HUDEP-2 (cell line): ENCODE measurements around the gene PPP1R9B.

Experiments used
- DNase-seq, 76 experiments: peaks; one replicate each; lab custom pipeline; 2025; ENCODE audit not compliant: unreplicated experiment in 76 of 76; lab: John Stamatoyannopoulos, UW

Gene PPP1R9B

GRCh38 chr17:50111673-50112655 lies 38.5 kb downstream of the PPP1R9B start:
- peak in 1 of 76 experiments; percentile 13 for DNase-seq

GRCh38 chr17:50110591-50111349 lies 39.7 kb downstream of the PPP1R9B start:
- DNase-seq, result no peak

GRCh38 chr17:50109785-50110184 lies 40.7 kb downstream of the PPP1R9B start:
- DNase-seq, result no peak

DNA sequence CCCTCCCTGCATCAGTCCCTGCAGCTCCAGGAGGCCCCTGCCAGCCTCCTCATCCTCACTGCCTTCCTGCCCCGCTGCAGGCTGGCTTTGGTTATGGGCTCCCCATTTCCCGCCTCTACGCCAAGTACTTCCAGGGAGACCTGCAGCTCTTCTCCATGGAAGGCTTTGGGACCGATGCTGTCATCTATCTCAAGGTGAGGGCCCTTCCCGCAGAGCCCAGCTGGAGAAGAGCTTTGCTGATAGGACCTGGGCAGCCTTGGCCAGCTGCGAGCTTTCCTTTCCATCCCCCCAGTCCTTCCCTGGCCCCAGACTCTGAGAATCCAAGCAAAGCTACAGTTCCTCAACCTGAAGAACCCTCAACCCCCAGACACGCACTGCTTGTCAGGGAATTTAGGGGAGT lies 41.3 kb downstream of the PPP1R9B start:
- DNase-seq, result no peak

DNA sequence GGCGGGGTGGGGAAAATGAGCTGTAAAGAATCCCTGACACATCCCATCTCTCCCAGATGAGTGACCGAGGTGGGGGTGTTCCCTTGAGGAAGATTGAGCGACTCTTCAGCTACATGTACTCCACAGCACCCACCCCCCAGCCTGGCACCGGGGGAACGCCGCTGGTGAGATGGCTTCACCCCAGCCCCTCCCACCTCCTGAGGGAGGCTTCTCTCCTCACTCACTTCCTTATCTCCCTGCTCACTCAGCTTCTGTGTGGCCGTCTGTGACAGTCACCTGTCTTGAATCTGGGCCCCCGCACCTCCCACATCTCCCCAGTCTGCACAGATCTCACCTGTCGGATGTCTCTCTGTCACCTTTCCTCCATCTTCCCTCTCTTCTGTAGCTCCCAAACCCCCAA lies 41.9 kb downstream of the PPP1R9B start:
- DNase-seq, result no peak

- no peak for DNase-seq
Observed at GRCh38 chr17:50107790-50108414, 42.6 kb downstream of the PPP1R9B start.

GRCh38 chr17:50106393-50107131 lies 43.9 kb downstream of the PPP1R9B start:
- DNase-seq, result no peak

- DNase-seq, result no peak
Observed at GRCh38 chr17:50105811-50106210, 44.7 kb downstream of the PPP1R9B start.

- no peak for DNase-seq
Observed at GRCh38 chr17:50103941-50104340, 46.5 kb downstream of the PPP1R9B start.

DNA sequence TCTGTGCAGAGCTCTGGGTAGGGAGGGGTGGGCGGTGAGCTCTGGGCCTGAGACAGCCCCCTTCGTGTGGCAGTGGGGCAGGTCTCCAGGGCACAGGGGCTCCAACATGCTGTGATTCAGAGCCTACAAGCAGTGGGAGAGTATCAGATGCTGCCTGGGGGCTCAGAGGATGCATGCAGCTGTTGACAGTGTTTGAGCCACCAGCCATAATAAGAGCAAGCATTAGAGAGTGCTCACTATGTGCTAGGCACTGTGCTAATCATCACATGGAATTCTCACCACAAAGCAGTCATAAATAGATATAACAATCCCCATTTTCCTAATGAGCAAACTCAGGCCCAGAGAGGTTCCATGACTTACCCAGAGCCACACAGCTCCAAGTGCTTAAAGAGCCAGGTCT lies 47.2 kb downstream of the PPP1R9B start:
- no peak for DNase-seq

DNA sequence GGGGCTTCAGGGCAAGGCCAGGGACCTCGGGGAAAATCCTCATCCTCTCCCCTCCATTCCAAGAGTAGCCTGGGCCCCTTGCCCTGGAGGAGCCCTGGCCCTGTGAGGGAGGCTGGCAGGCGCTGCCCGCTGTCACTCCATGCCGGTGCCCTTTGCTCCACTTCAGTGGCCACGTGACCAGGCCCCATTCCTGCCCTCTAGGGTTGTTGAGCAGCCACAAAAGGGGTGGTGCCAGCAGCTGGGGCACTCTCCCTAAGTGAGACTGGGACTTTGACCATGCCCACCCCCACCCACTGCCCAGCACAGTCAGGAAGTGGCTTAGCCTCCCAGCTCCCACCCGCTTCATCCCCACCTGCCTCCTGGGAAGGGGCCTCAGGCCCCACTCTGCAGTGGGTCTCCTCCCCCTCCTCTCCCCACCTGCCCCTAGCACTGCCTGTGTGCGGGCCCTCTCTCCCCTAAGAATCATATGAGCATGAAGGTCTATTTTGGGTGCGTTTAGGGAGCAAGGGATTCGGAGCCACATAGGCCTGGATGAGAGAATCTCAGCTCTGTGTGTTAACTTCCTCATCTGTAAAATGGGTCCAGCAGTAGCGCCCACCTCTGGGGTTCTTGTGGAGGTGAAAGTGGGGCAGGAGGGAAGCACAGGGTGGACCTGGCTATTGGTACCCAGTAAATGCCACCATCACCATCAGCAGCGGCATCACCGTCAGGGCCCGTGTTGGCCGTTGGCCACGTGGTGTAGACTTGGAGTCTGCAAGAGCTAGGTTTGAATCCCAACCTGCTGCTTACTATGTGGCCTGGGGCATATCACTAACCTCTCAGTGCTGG lies 48.1 kb downstream of the PPP1R9B start:
- DNase-seq, result peak in 40 of 76 experiments; percentile 3 to 72 (median 37)

- peak in 68 of 76 experiments; percentile 17 to 90 (median 63) for DNase-seq
Observed at GRCh38 chr17:50101346-50102163, 48.9 kb downstream of the PPP1R9B start.

DNA sequence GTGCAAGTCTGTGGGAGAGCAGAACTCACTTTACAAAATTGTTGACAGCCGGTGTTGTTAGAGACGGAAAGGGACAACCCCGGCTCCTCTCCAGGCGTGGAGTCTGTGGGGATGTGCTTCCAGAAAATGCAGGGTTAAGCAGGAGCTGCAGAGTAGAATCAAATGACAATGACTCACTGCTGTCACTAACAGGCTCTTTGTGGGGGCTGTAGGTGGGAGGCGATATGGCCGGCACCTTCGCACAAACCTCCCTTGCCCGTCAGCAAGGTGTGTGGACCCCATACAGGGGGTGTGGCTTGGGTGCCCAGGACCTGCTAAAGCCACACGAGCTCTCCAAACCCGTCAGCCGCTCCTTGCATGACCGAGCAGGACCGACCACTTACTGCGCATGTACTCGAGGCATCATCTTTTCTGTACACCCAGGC lies 49.5 kb downstream of the PPP1R9B start:
- peak in 1 of 76 experiments; percentile 17 for DNase-seq

DNA sequence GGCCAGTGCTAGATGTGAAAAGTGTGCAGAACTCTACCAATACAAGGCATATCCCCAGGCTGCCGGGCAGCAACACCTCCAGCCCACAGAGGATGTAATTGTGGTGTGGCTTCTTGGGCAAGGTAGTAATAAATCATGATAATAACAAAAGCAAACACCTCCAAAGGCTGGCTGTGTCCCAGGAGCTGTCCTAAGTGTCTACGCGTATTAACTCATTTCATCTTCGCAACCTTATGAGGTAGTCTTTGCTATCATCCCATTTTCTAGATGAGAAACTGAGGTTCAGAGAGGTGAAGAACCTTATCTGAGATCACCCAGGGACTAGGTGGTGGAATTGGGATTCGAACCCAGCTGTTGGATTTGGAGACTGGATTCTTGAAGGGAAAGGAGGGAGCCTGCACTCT lies 50.0 kb downstream of the PPP1R9B start:
- DNase-seq, result no peak

GRCh38 chr17:50099003-50099402 lies 51.5 kb downstream of the PPP1R9B start:
- no peak for DNase-seq

DNA sequence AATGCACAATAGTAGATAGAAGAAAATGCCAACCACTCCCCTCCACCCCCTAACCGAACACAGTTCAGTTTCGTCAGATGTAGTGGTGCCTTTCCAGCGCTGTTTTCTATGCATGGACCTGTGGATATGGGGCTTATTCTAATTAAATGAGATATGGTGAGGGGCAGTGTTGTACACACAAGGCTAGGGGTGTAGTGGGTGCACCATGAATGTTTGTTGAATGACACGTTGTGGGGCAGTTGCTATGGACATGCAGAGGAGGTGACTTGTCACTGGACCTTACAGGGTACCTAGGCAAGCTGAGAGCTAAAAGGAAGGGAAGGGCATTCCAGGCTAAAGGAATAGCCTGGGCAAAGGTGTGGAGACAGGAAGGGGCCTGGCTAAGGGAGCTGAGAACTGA lies 51.9 kb downstream of the PPP1R9B start:
- no peak for DNase-seq

DNA sequence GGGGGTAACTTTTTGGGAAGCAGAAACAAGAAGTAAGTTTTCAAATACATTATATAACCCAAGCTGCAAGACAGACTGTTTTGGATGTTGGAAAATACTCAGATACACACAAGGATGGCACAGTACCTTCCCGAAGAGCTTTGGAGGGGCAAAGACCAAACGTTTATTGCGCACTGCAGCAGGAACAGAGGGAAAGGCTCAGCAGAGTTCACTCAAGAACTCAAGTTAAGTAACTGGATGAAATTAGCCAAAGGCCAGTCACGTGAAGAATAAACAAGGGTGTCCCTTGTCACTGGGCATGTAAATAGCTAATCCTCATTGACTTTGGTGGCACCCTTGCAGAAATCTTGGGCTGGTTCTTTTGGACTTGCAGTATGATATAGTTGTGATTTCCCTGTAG lies 52.6 kb downstream of the PPP1R9B start:
- DNase-seq, result no peak

GRCh38 chr17:50097455-50097854 lies 53.0 kb downstream of the PPP1R9B start:
- no peak for DNase-seq

- DNase-seq, result no peak
Observed at GRCh38 chr17:50096758-50097157, 53.7 kb downstream of the PPP1R9B start.
